Neural cell (in vitro differentiated cells): ENCODE results near the gene PCDHA4. TPM values are rescaled to one million over a fixed set of nuclear protein-coding genes. Genes with fewer than 3 reads are reported as not detected.
"Not testable (repeated sequence)": the region's sequence is repeated elsewhere in the genome, so short reads cannot be mapped to it uniquely, and the experiment has no call there.

Source experiments
- H2AFZ ChIP-seq: fragments of 200-600, 300-800 bp; sonication (generic), shearing (Covaris generic); 2 replicates; pipeline ENCODE4 v1.6.0; 2014; ENCODE audit warnings: low read depth, mild to moderate bottlenecking, antibody characterized with exemption, low read length, moderate library complexity
- H3F3A ChIP-seq: fragments of 200-600 bp; shearing (Covaris generic); 2 replicates; pipeline ENCODE4 v1.6.1; 2016; ENCODE audit warnings: mild to moderate bottlenecking, moderate library complexity, mixed read lengths, antibody characterized with exemption, low read length; ENCODE audit not compliant: insufficient read depth, poor library complexity, severe bottlenecking
- H3K27ac ChIP-seq: fragments of 200-600, 300-800 bp; sonication (generic), shearing (Covaris generic); 2 replicates; pipeline ENCODE4 v1.5.1; 2014; ENCODE audit warnings: mild to moderate bottlenecking, low read length, moderate library complexity
- H3K27me3 ChIP-seq: fragments of 300-800, 200-600 bp; sonication (generic), shearing (Covaris generic); 2 replicates; pipeline ENCODE4 v1.6.0; 2014; ENCODE audit warnings: mild to moderate bottlenecking, low read depth, low read length, moderate library complexity; ENCODE audit not compliant: insufficient read depth
- H3K36me3 ChIP-seq: fragments of 300-800, 200-600 bp; sonication (generic), shearing (Covaris generic); 2 replicates; pipeline ENCODE4 v1.5.1; 2014; ENCODE audit warnings: mild to moderate bottlenecking, antibody characterized with exemption, low read length, moderate library complexity; ENCODE audit not compliant: insufficient read depth
- H3K4me2 ChIP-seq: fragments of 300-800, 200-600 bp; sonication (generic), shearing (Covaris generic); 2 replicates; pipeline ENCODE4 v1.6.0; 2014; ENCODE audit warnings: mild to moderate bottlenecking, low read length
- H3K4me3 ChIP-seq: fragments of 300-800, 200-600 bp; sonication (generic), shearing (Covaris generic); 2 replicates; pipeline ENCODE4 v1.5.1; 2014; ENCODE audit warnings: mild to moderate bottlenecking, low read length, moderate library complexity
- H3K79me2 ChIP-seq: fragments of 200-600 bp; shearing (Covaris generic); replicated peaks from 2 replicates; pipeline ENCODE4 v1.6.0; 2014; ENCODE audit warnings: mild to moderate bottlenecking, low read length, moderate library complexity; ENCODE audit not compliant: insufficient read depth
- H3K9ac ChIP-seq: fragments of 300-800, 200-600 bp; sonication (generic), shearing (Covaris generic); 2 replicates; pipeline ENCODE4 v1.6.1; 2016; ENCODE audit warnings: mild to moderate bottlenecking, low read length, mixed read lengths
- H3K9me2 ChIP-seq: fragments of 200-600 bp; shearing (Covaris generic); 2 replicates; pipeline ENCODE4 v1.6.1; 2016; ENCODE audit warnings: mild to moderate bottlenecking, low read length, mixed read lengths; ENCODE audit not compliant: insufficient read depth
- H3K9me3 ChIP-seq: fragments of 200-600, 300-800 bp; sonication (generic), shearing (Covaris generic); 2 replicates; pipeline ENCODE4 v1.6.1; 2016; ENCODE audit warnings: mild to moderate bottlenecking, mixed run types, low read length, moderate library complexity, mixed read lengths
- H4K20me1 ChIP-seq: fragments of 200-600 bp; shearing (Covaris generic); 2 replicates; pipeline ENCODE4 v1.6.1; 2016; ENCODE audit warnings: mild to moderate bottlenecking, mixed run types; ENCODE audit not compliant: insufficient read depth
- EP300 ChIP-seq: fragments of 450-650 bp; conservative IDR thresholded peaks from 2 replicates; pipeline ENCODE4 v1.6.1; 2014; ENCODE audit warnings: antibody characterized with exemption, mild to moderate bottlenecking, moderate library complexity; ENCODE audit not compliant: poor library complexity, severe bottlenecking
- EZH2 ChIP-seq: fragments of 200-600, 300-800 bp; shearing (Covaris generic), sonication (generic); IDR thresholded peaks from 2 replicates; pipeline ENCODE4 v1.6.1; 2014; ENCODE audit warnings: antibody characterized with exemption, low read length, borderline replicate concordance, mild to moderate bottlenecking; ENCODE audit not compliant: insufficient read depth, poor library complexity, severe bottlenecking
- MXI1 ChIP-seq: fragments of 450-650 bp; conservative IDR thresholded peaks from 2 replicates; pipeline ENCODE4 v1.6.1; 2014; ENCODE audit warnings: antibody characterized with exemption, mild to moderate bottlenecking; ENCODE audit not compliant: poor library complexity, severe bottlenecking
- POLR2AphosphoS5 ChIP-seq: IDR thresholded peaks from 2 replicates; pipeline ENCODE4 v1.6.1; 2012
- RAD21 ChIP-seq: fragments of 450-650 bp; conservative IDR thresholded peaks from 2 replicates; pipeline ENCODE4 v1.6.1; 2014; ENCODE audit warnings: antibody characterized with exemption, mild to moderate bottlenecking, moderate library complexity
- REST ChIP-seq: IDR thresholded peaks from 2 replicates; pipeline ENCODE4 v1.6.1; 2012; ENCODE audit warnings: borderline replicate concordance
- SMC3 ChIP-seq: fragments of 450-650 bp; conservative IDR thresholded peaks from 2 replicates; pipeline ENCODE4 v1.6.1; 2014; ENCODE audit warnings: antibody characterized with exemption, mild to moderate bottlenecking, moderate library complexity; ENCODE audit not compliant: poor library complexity
- TAF1 ChIP-seq: IDR thresholded peaks from 2 replicates; pipeline ENCODE4 v1.6.1; 2012; ENCODE audit warnings: low read depth
- polyA plus RNA-seq: library from polyadenylated mRNA; depleted of rRNA; stranded (reverse); fragments of >200 nt; gene quantifications from 2 replicates; pipeline ENCODE4 v1.2.3, GENCODE V29; 2014
- TF ChIP-seq, protein P1 (sequence below): fragments of 450-650 bp; IDR thresholded peaks from 2 replicates; pipeline ENCODE4 v1.5.1; 2014; ENCODE audit warnings: antibody characterized with exemption, mild to moderate bottlenecking, moderate library complexity; ENCODE audit not compliant: poor library complexity, severe bottlenecking

PCDHA4 gene
- polyA plus RNA-seq, 1 donor from 2014 or later = 43.6 TPM

- not testable (repeated sequence) for H3K27me3 ChIP-seq, H3K4me3 ChIP-seq, H3K9me2 ChIP-seq, H3K9ac ChIP-seq, H3K27ac ChIP-seq, H2AFZ ChIP-seq, H3F3A ChIP-seq, H4K20me1 ChIP-seq, H3K4me2 ChIP-seq
- peaks cover 23% of the 10 kb centered on the region for H3K36me3 ChIP-seq
- H3K79me2 ChIP-seq = peaks cover 39% of the 10 kb centered on the region
- peaks cover 42% of the 10 kb centered on the region for H3K9me3 ChIP-seq
These were observed 22.9 kb downstream of the PCDHA4 start for GRCh38 chr5:140829511-140830501.

- TF ChIP-seq SMC3 (no peak), EZH2 (no peak), MXI1 (no peak), REST (no peak), POLR2AphosphoS5 (no peak), RAD21 (no peak), TAF1 (no peak), EP300 (no peak)
- TF ChIP-seq, protein P1, sequence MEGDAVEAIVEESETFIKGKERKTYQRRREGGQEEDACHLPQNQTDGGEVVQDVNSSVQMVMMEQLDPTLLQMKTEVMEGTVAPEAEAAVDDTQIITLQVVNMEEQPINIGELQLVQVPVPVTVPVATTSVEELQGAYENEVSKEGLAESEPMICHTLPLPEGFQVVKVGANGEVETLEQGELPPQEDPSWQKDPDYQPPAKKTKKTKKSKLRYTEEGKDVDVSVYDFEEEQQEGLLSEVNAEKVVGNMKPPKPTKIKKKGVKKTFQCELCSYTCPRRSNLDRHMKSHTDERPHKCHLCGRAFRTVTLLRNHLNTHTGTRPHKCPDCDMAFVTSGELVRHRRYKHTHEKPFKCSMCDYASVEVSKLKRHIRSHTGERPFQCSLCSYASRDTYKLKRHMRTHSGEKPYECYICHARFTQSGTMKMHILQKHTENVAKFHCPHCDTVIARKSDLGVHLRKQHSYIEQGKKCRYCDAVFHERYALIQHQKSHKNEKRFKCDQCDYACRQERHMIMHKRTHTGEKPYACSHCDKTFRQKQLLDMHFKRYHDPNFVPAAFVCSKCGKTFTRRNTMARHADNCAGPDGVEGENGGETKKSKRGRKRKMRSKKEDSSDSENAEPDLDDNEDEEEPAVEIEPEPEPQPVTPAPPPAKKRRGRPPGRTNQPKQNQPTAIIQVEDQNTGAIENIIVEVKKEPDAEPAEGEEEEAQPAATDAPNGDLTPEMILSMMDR = no peak
- Histone ChIP-seq H3K9ac (no peak within 1 kb of the TSS), H3K9me2 (no peaks in the 10 kb centered on the region), H2AFZ (no peak within 1 kb of the TSS), H3K4me3 (no peak within 1 kb of the TSS), H4K20me1 (no peaks in the 10 kb centered on the region), H3K9me3 (peaks cover 50% of the 10 kb centered on the region), H3K27ac (no peak within 1 kb of the TSS), H3K36me3 (peaks cover 40% of the 10 kb centered on the region), H3K27me3 (no peaks in the 10 kb centered on the region), H3F3A (no peaks in the 10 kb centered on the region), H3K4me2 (no peak within 1 kb of the TSS), H3K79me2 (peaks cover 26% of the 10 kb centered on the region)
These were observed 27.1 kb downstream of the PCDHA4 start, which contains the start of gene PCDHA7 for GRCh38 chr5:140833993-140834392. TSS of gene PCDHA7 (plus strand) at chr5:140834269. CDS start at chr5:140834384, 115 bp downstream.

- H4K20me1 ChIP-seq, H3K27me3 ChIP-seq, H3K4me2 ChIP-seq, H3F3A ChIP-seq, H3K9me2 ChIP-seq, H2AFZ ChIP-seq, H3K27ac ChIP-seq, H3K9ac ChIP-seq, H3K4me3 ChIP-seq: not testable (repeated sequence)
- Histone ChIP-seq H3K9me3 (peaks cover 49% of the 10 kb centered on the region), H3K36me3 (peaks cover 38% of the 10 kb centered on the region), H3K79me2 (peaks cover 31% of the 10 kb centered on the region)
These were observed 27.7 kb downstream of the PCDHA4 start for GRCh38 chr5:140834439-140835008.
